ENCODE results near the gene VASH1. TPM values are rescaled to one million over a fixed set of nuclear protein-coding genes. Genes with fewer than 3 reads are reported as not detected.

The VASH1 gene
- total and polyA plus RNA-seq, 2 of the 13 experiments (the other 11 are each of a cell fraction or from before 2014, with no cell fraction given): 0.11 to 0.24 TPM

GRCh38 chr14:76812422-76813383 lies 51.4 kb downstream of the VASH1 start, which contains the start of gene ANGEL1 (continued):
- TF ChIP-seq ZNF512 (CRISPR knock-in tag; IDR thresholded peaks at IDR 0.05) (no peak), RBAK (CRISPR knock-in tag; IDR thresholded peaks at IDR 0.05) (no peak), DNMT3B (CRISPR knock-in tag; conservative IDR thresholded peaks at IDR 0.05) (no peak), ZNF563 (CRISPR knock-in tag; IDR thresholded peaks at IDR 0.05) (no peak; the same call in 1 of the 2 replicates), ZNF713 (CRISPR knock-in tag; IDR thresholded peaks at IDR 0.05) (no peak), NFIB (CRISPR knock-in tag; IDR thresholded peaks at IDR 0.05; ENCODE audit: borderline replicate concordance) (no peak), ZNF800 (CRISPR knock-in tag; IDR thresholded peaks at IDR 0.05) (no peak), ZNF501 (CRISPR knock-in tag; IDR thresholded peaks at IDR 0.05) (peak; percentile 82; the same call in 1 of the 2 replicates), ZNF562 (CRISPR knock-in tag; IDR thresholded peaks at IDR 0.05; ENCODE audit: borderline replicate concordance) (no peak), ZBTB10 (CRISPR knock-in tag; IDR thresholded peaks at IDR 0.05; ENCODE audit: borderline replicate concordance) (peak; percentile 71; the same call in 1 of the 2 replicates), HNRNPUL1 (IDR thresholded peaks at IDR 0.05; ENCODE audit: low read depth, low read length) (0 out of 2 replicates have a peak, but pooled peaks have one; percentile 43), NR2C2 (CRISPR knock-in tag; IDR thresholded peaks at IDR 0.05; ENCODE audit: borderline replicate concordance) (peak; percentile 39; the same call in 1 of the 2 replicates), HNRNPH1 (optimal IDR thresholded peaks at IDR 0.05; ENCODE audit: low read depth, low read length) (no peak)
